Psoas muscle (tissue), 8 donors: Measurements from ENCODE around the gene SH3PXD2B. TPM values are rescaled to one million over a fixed set of nuclear protein-coding genes. Genes with fewer than 3 reads are reported as not detected.

ENCODE experiments used
- ATAC-seq, 4 donors: fragments of 200-7000 bp; cut with Tn5 transposase; one replicate each; pipeline ENCODE4 v1.9.1; 2020; ENCODE audit warnings: moderate library complexity in 3 of 4, mild to moderate bottlenecking in 2 of 4
- DNase-seq, 2 donors: peaks; one replicate each; pipeline ENCODE4 v3.0.0-alpha.2; 2020
- H3K27ac ChIP-seq: fragments of 200-600 bp; one replicate; pipeline ENCODE4 v1.8.0; 2022
- H3K27me3 ChIP-seq, 3 donors: fragments of 200-600 bp in 1 of 3; one replicate each; pipeline versions ENCODE4 v1.6.1 to v1.8.0; 2013 to 2022; ENCODE audit warnings: low read length in 2 of 3, mild to moderate bottlenecking in 2 of 3, moderate library complexity in 1 of 3; ENCODE audit not compliant: insufficient read depth in 3 of 3
- H3K36me3 ChIP-seq, 2 donors: fragments of 200-600 bp in 1 of 2; one replicate each; pipeline versions ENCODE4 v1.6.1 to v1.8.0; 2013 to 2022; ENCODE audit warnings: low read depth in 1 of 2, mild to moderate bottlenecking in 1 of 2, moderate library complexity in 1 of 2; ENCODE audit not compliant: insufficient read depth in 1 of 2
- H3K4me1 ChIP-seq: fragments of 200-600 bp; one replicate; pipeline ENCODE4 v1.8.0; 2022
- H3K4me3 ChIP-seq: fragments of 200-600 bp; one replicate; pipeline ENCODE4 v1.8.0; 2022; ENCODE audit warnings: mild to moderate bottlenecking
- H3K9me3 ChIP-seq: fragments of 200-600 bp; one replicate; pipeline ENCODE4 v1.8.0; 2022
- CTCF ChIP-seq: fragments of 200-600 bp; IDR thresholded peaks from one replicate; pipeline ENCODE4 v1.8.0; 2022; ENCODE audit warnings: antibody characterized with exemption
- WGBS, 3 donors: extraction: QIAGEN DNeasy Blood & Tissue Kit; methylation state at CpG; one replicate each; pipeline versions ENCODE4 v1.1.6 to v1.1.7; 2013; 5-methylcytosine and 5-hydroxymethylcytosine counted together
- intact Hi-C, 2 donors: fragments of 100-400 bp; cut with DNase I; formaldehyde crosslinking; loops; one replicate each; pipeline versions ENCODE4 v1.11.0 to v1.14.2; 2022
- polyA plus RNA-seq, 3 donors: library from polyadenylated mRNA; stranded (reverse); fragments of 200-250 nt; gene quantifications; one replicate each; pipeline ENCODE4 v1.2.3, GENCODE V29; 2013
- total RNA-seq, 4 donors: library from RNA; stranded (reverse); fragmentation: NEBNext Ultra II Directional in 2 of 4; extraction: Animal tissue kit (Norgen Biotek cat#: 25700) in 2 of 4; gene quantifications; one replicate each; pipeline versions ENCODE4 v1.2.1 to v1.2.4, GENCODE V29; 2021 to 2023
- donor health status: healthy with polysubstance abuse.
- donor health status: DM: no; HTN: no; CAD: no; lungs with moderate emphysema.
- donor health status: Bipolar disorder and iron deficiency.
- donor health status: healthy.
- donor health status: DM: yes; HTN: yes; CAD: no.
- donor health status: DM: no; HTN: no; CAD: no.
- donor health status: DM: no; HTN: no; CAD: no.
- donor health status: DM: yes; HTN: yes; CAD: no.

The SH3PXD2B gene
- total and polyA plus RNA-seq, 7 donors, result 0.58 to 5.3 (median 2.5) TPM

DNA sequence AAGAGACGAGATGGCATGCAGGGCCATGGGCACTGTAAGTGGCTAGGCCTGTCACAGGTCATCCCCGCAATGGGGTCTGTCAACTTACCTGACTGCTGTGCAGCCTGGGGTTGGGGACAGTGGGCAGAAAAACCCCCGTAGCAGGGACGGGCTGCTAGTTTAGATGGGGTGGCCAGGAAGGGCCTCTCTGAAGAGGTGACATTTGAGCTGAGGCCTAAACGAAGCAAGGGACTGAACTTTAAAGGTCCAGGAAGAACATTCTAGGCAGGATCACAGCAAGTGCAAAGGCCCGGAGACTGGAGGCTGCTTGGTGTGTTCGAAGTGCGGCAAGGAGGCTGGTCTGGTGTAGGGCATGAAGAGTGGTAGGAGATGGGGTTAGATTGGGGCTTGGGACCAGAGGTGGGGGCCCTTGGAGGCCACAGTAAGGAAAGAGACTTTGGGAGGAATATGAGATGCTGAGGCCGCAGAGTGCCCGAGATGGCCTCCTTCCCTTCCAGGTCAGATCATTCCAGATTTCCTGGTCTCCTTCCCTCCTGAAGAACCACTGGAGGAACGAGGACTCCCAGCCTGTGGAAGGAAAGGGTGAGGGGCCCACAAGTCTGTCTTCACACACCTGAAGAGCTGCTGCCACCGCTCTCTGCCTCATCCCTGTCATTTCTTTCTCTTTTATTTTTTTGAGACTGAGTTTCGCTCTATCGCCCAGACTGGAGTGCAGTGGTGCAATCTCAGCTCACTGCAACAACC lies 37.9 kb upstream of the SH3PXD2B start:
- no peak for ATAC-seq
- Histone ChIP-seq H3K4me1 (no peaks in the 10 kb centered on the region), H3K9me3 (no peaks in the 10 kb centered on the region), H3K4me3 (no peak overlapping the region), H3K27ac (no peak overlapping the region), H3K36me3 (no peaks in the 10 kb centered on the region), H3K27me3 (peaks cover 0 to 6% (median 2%) of the 10 kb centered on the region in 3 donors)
- whole genome bisulfite sequencing, 3 donors, result 85 to 92% (median 88%) methylated on average over 14 of the region's 14 CpGs
- intact Hi-C loops, result no loop called here
- no peak for TF ChIP-seq CTCF
- no peak for DNase-seq

GRCh38 chr5:172491481-172491880 lies 37.2 kb upstream of the SH3PXD2B start:
- DNase-seq, result no peak
- 68 to 88% (median 73%) methylated on average over 8 of the region's 8 CpGs for WGBS, 3 donors
- Histone ChIP-seq H3K27ac (no peak overlapping the region), H3K9me3 (no peaks in the 10 kb centered on the region), H3K27me3 (peaks cover 0 to 6% (median 2%) of the 10 kb centered on the region in 3 donors), H3K36me3 (no peaks in the 10 kb centered on the region), H3K4me3 (no peak overlapping the region), H3K4me1 (no peaks in the 10 kb centered on the region)
- ATAC-seq, result no peak
- TF ChIP-seq CTCF, result no peak
- intact Hi-C loops, result no loop called here

DNA sequence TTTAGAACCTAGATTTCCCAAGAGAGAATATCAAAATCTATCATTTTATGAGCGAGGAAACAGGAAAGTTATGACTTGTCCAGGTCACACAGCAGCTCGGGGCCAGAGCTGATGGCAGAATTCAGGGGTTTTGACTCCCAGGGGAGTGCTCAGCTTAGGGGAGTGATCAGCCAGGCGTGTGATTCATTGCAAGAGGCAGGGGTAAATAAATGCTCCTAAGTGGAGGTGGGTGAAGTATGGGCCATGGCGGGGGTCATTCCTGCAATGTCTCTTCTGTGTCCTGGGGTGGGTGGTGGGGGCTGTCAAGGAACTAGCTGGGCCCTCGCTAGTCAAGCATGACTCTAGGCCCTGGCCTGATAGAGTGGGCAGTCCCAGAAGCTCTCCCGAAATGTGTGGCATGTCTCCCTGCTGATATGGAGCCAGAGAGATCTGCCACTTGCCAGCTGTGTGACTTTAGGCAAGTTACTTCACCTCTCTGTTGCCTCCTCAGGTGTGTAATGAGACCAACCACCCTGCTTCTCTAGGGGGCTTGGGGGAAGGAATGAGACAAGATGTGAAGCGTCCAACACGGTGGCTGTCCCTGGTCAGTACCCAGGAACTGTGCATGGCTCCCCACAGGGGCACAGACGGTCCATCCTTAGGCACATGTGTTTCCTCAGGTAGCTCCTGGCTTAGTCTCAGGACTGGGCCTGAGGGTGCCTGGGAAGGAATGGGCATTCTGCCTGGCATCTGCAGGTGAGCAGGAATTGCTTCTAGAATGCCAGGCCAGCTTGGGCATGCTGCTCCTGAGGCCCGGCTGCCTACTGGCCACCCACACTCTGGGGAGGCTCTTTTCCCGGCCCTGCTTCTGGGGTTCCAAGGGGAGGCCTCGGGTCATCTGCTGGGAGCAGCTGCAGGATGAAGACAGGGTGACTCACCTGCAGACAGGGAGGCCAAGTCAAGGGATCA lies 36.5 kb upstream of the SH3PXD2B start:
- no peaks in the 10 kb centered on the region for H3K36me3 ChIP-seq
- H3K4me3 ChIP-seq, result no peak overlapping the region
- no peak overlapping the region for H3K27ac ChIP-seq
- H3K4me1 ChIP-seq, result no peaks in the 10 kb centered on the region
- peaks cover 0 to 6% (median 2%) of the 10 kb centered on the region in 3 donors for H3K27me3 ChIP-seq
- TF ChIP-seq CTCF, result no peak
- WGBS, 3 donors, result 69 to 74% (median 71%) methylated on average over 12 of the region's 12 CpGs
- ATAC-seq (no peak), DNase-seq (no peak)
- no peaks in the 10 kb centered on the region for H3K9me3 ChIP-seq
- intact Hi-C loops, result no loop called here

DNA sequence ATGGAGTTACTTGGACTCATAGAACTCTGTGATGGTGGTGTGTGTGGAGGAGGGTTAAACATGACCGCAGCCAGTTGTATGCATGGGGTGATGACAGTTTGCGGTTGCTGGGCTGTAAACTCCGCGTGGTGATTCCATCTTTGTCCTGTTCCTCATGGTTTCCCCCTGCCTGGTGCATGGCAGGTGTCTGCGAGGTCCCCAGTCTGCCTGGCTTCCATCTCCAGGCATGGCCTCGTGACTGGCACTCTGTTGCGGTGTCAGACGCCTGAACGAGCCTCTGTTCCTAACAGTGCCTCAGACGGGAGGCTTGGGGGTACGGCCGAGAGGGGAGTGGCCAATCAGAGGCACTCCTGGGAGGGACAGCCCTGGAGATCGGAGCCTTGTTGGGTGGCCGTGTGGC lies 33.9 kb upstream of the SH3PXD2B start:
- WGBS, 3 donors, result 89 to 91% (median 91%) methylated on average over 14 of the region's 14 CpGs

More for the DNA sequence above, 33.9 kb upstream of the SH3PXD2B start:
- H3K4me1 ChIP-seq, result no peaks in the 10 kb centered on the region
- no peaks in the 10 kb centered on the region for H3K9me3 ChIP-seq
- H3K4me3 ChIP-seq, result no peak overlapping the region
- no peaks in the 10 kb centered on the region for H3K36me3 ChIP-seq
- H3K27ac ChIP-seq, result no peak overlapping the region
- no peak for DNase-seq
- no peak for TF ChIP-seq CTCF
- intact Hi-C loops, result no loop called here
- ATAC-seq, result no peak
- H3K27me3 ChIP-seq, result no peaks in the 10 kb centered on the region
